Gastroesophageal sphincter (tissue), 3 donors: ENCODE data around the gene CNBD2.
A peak's percentile ranks its signal among the peaks of the same experiment; 100 is the strongest.

Experiments used
- POLR2A ChIP-seq, 2 donors: fragments of 450-650 bp; IDR thresholded peaks; one replicate each; pipeline ENCODE4 v1.6.1; 2017; ENCODE audit warnings: antibody characterized with exemption in 2 of 2, mild to moderate bottlenecking in 2 of 2, moderate library complexity in 1 of 2
- POLR2AphosphoS5 ChIP-seq: sonication (generic); formaldehyde crosslinking; IDR thresholded peaks from one replicate; pipeline ENCODE4 v1.6.1; 2017; ENCODE audit warnings: antibody characterized with exemption
- TF ChIP-seq, protein P1 (sequence below), 4 experiments: fragments of 200-600 bp in 2 of 4; fragments of 450-650 bp in 2 of 4; sonication (generic) in 1 of 4; IDR thresholded peaks; one replicate each; pipeline ENCODE4 v1.5.1; 2017 to 2019; ENCODE audit warnings: antibody characterized with exemption in 4 of 4, mild to moderate bottlenecking in 2 of 4, moderate library complexity in 2 of 4

GRCh38 chr20:36050436-36051317 is 82.3 kb downstream of the CNBD2 start:
- peak; percentile 95 to 97 for TF ChIP-seq POLR2A (IDR thresholded peaks at IDR 0.05)
- TF ChIP-seq POLR2AphosphoS5 = peak; percentile 99
- TF ChIP-seq, protein P1, sequence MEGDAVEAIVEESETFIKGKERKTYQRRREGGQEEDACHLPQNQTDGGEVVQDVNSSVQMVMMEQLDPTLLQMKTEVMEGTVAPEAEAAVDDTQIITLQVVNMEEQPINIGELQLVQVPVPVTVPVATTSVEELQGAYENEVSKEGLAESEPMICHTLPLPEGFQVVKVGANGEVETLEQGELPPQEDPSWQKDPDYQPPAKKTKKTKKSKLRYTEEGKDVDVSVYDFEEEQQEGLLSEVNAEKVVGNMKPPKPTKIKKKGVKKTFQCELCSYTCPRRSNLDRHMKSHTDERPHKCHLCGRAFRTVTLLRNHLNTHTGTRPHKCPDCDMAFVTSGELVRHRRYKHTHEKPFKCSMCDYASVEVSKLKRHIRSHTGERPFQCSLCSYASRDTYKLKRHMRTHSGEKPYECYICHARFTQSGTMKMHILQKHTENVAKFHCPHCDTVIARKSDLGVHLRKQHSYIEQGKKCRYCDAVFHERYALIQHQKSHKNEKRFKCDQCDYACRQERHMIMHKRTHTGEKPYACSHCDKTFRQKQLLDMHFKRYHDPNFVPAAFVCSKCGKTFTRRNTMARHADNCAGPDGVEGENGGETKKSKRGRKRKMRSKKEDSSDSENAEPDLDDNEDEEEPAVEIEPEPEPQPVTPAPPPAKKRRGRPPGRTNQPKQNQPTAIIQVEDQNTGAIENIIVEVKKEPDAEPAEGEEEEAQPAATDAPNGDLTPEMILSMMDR (IDR thresholded peaks at IDR 0.05) = peak in 1 of 4 experiments; percentile 16
